ENCODE measurements around the gene FLVCR2. TPM values are rescaled to one million over a fixed set of nuclear protein-coding genes. Genes with fewer than 3 reads are reported as not detected.
A peak's percentile ranks its signal among the peaks of the same experiment; 100 is the strongest.

The FLVCR2 gene
- total RNA-seq, 1 experiment from 2014 or later: 23.9 TPM

- no peak for DNase-seq (ENCODE audit: low read depth)
These were observed 49.0 kb downstream of the FLVCR2 start for GRCh38 chr14:75627406-75627805.

GRCh38 chr14:75628816-75629215 lies 50.4 kb downstream of the FLVCR2 start:
- peak; percentile 80 for DNase-seq (ENCODE audit: low read depth)

- no peak for DNase-seq (ENCODE audit: low read depth)
These were observed 52.5 kb downstream of the FLVCR2 start for GRCh38 chr14:75630695-75631452.

GRCh38 chr14:75631453-75631831 lies 53.0 kb downstream of the FLVCR2 start:
- peak; percentile 83 for DNase-seq (ENCODE audit: low read depth)

GRCh38 chr14:75634848-75635247 lies 56.4 kb downstream of the FLVCR2 start:
- DNase-seq (ENCODE audit: low read depth): no peak

- peak; percentile 89 for DNase-seq (ENCODE audit: low read depth)
These were observed 57.8 kb downstream of the FLVCR2 start for GRCh38 chr14:75636100-75636692.

GRCh38 chr14:75640876-75641275 lies 62.5 kb downstream of the FLVCR2 start:
- no peak for DNase-seq (ENCODE audit: low read depth)

GRCh38 chr14:75643985-75644384 lies 65.6 kb downstream of the FLVCR2 start:
- DNase-seq (ENCODE audit: low read depth): no peak

- DNase-seq (ENCODE audit: low read depth): peak; percentile 96
These were observed 66.6 kb downstream of the FLVCR2 start for GRCh38 chr14:75645056-75645455.

- DNase-seq (ENCODE audit: low read depth): no peak
These were observed 68.3 kb downstream of the FLVCR2 start for GRCh38 chr14:75646762-75647161.

GRCh38 chr14:75647640-75648039 lies 69.2 kb downstream of the FLVCR2 start:
- DNase-seq (ENCODE audit: low read depth): no peak

GRCh38 chr14:75648066-75648838 lies 69.8 kb downstream of the FLVCR2 start:
- peak; percentile 99 for DNase-seq (ENCODE audit: low read depth)

GRCh38 chr14:75649337-75649736 lies 70.9 kb downstream of the FLVCR2 start:
- DNase-seq (ENCODE audit: low read depth): no peak

- no peak for DNase-seq (ENCODE audit: low read depth)
These were observed 71.4 kb downstream of the FLVCR2 start for GRCh38 chr14:75649773-75650172.

GRCh38 chr14:75650253-75651058 lies 72.0 kb downstream of the FLVCR2 start:
- no peak for DNase-seq (ENCODE audit: low read depth)

- no peak for DNase-seq (ENCODE audit: low read depth)
These were observed 75.1 kb downstream of the FLVCR2 start for GRCh38 chr14:75653563-75653962.

- DNase-seq (ENCODE audit: low read depth): peak; percentile 58
These were observed 75.8 kb downstream of the FLVCR2 start for GRCh38 chr14:75654127-75654732.

GRCh38 chr14:75655235-75655634 lies 76.8 kb downstream of the FLVCR2 start:
- no peak for DNase-seq (ENCODE audit: low read depth)

- no peak for DNase-seq (ENCODE audit: low read depth)
These were observed 78.9 kb downstream of the FLVCR2 start for GRCh38 chr14:75657331-75657730.

- no peak for DNase-seq (ENCODE audit: low read depth)
These were observed 80.5 kb downstream of the FLVCR2 start for GRCh38 chr14:75658957-75659356.

GRCh38 chr14:75660238-75660629 lies 81.8 kb downstream of the FLVCR2 start:
- no peak for DNase-seq (ENCODE audit: low read depth)

Measured in LHCN-M2 (cell line).